ENCODE measurements around the gene AMBRA1.

- TF ChIP-seq HOXA7 (CRISPR knock-in tag; IDR thresholded peaks at IDR 0.05), result no peak
- no peak for TF ChIP-seq ZSCAN20 (CRISPR knock-in tag; IDR thresholded peaks at IDR 0.05)
- TF ChIP-seq CTCF (IDR thresholded peaks at IDR 0.05), result peak; percentile 51
- no peak for TF ChIP-seq POLR2A (IDR thresholded peaks at IDR 0.05; ENCODE audit: low read length)
- no peak for TF ChIP-seq EP300 (IDR thresholded peaks at IDR 0.05)
- no peak for TF ChIP-seq CEBPB (IDR thresholded peaks at IDR 0.05)
- TF ChIP-seq MYC (IDR thresholded peaks at IDR 0.05; ENCODE audit: borderline replicate concordance, low read length), result no peak
- TF ChIP-seq GATA3 (IDR thresholded peaks at IDR 0.05; ENCODE audit: borderline replicate concordance), result no peak
- no peak for TF ChIP-seq RNF2 (IDR thresholded peaks at IDR 0.05; ENCODE audit: borderline replicate concordance, low read depth)
- no peak for TF ChIP-seq MAFK (IDR thresholded peaks at IDR 0.05; ENCODE audit: partially characterized antibody)
- TF ChIP-seq CBX2 (IDR thresholded peaks at IDR 0.05; ENCODE audit: borderline replicate concordance, low read depth), result no peak
- TF ChIP-seq JUNB (IDR thresholded peaks at IDR 0.05), result no peak
- no peak for TF ChIP-seq CHD2 (IDR thresholded peaks at IDR 0.05; ENCODE audit: low read length, partially characterized antibody)
Measured at GRCh38 chr11:46352063-46352841, 241.6 kb downstream of the AMBRA1 start.

Measured in A549 (cell line).